ENCODE measurements around the gene CHPF. TPM values are rescaled to one million over a fixed set of nuclear protein-coding genes. Genes with fewer than 3 reads are reported as not detected.

CHPF gene
- total RNA-seq, 4 donors from 2014 or later = 36.0 to 66.0 (median 54.8) TPM

DNA sequence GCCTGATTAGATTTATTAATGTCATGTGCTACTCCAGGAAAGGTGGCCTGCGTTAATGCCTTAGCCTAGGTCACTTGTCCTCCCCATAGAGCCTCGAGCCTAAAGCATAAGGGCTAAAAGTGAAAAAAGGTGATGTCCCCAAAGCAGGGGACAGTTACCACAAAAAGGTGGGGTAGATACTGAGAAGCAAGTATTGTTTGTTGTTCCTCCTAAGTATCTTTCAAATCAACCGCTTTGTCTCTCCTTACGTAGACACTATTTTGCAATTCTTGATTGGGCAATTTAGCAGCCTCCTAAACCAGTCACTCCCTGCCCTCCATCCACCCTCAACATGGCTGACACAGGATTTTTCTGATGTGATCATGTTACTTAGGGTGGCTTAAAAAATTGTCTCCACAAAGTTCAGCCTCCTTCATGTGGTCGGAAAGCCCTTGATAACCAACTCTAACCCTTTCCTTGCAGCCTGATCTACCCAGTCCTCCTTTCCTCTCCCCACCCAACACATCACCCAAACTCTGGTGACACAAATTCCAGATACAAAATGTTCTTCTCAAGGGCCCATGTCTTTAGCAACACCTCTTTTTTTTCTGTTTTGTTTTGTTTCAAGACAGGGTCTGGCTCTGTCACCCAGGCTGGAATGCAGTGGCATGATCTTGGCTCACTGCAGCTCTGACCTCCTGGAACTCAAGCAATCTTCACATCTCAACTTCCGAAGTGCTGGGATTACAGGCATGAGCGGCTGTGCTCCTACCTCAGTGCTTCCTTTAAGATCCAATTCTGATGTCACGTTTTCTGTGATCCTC lies 35.4 kb upstream of the CHPF start:
- Histone ChIP-seq H3K9me3 (no peaks in the 10 kb centered on the region), H3K27ac (no peak overlapping the region), H3K4me1 (no peaks in the 10 kb centered on the region), H3K27me3 (peaks cover 54% of the 10 kb centered on the region), H3K36me3 (no peaks in the 10 kb centered on the region), H3K4me3 (no peak overlapping the region)
- ATAC-seq = peak; percentile 22
- TF ChIP-seq POLR2A (IDR thresholded peaks at IDR 0.05) = no peak
- TF ChIP-seq, protein P1, sequence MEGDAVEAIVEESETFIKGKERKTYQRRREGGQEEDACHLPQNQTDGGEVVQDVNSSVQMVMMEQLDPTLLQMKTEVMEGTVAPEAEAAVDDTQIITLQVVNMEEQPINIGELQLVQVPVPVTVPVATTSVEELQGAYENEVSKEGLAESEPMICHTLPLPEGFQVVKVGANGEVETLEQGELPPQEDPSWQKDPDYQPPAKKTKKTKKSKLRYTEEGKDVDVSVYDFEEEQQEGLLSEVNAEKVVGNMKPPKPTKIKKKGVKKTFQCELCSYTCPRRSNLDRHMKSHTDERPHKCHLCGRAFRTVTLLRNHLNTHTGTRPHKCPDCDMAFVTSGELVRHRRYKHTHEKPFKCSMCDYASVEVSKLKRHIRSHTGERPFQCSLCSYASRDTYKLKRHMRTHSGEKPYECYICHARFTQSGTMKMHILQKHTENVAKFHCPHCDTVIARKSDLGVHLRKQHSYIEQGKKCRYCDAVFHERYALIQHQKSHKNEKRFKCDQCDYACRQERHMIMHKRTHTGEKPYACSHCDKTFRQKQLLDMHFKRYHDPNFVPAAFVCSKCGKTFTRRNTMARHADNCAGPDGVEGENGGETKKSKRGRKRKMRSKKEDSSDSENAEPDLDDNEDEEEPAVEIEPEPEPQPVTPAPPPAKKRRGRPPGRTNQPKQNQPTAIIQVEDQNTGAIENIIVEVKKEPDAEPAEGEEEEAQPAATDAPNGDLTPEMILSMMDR (IDR thresholded peaks at IDR 0.05) = no peak
- no peak for TF ChIP-seq EP300 (IDR thresholded peaks at IDR 0.05)
- TF ChIP-seq POLR2AphosphoS5 (IDR thresholded peaks at IDR 0.05) = no peak
- 75 to 83% methylated on average over 5 to 8 of the region's 8 CpGs for WGBS, 2 donors (ENCODE audit: low coverage in 1 of 2)

DNA sequence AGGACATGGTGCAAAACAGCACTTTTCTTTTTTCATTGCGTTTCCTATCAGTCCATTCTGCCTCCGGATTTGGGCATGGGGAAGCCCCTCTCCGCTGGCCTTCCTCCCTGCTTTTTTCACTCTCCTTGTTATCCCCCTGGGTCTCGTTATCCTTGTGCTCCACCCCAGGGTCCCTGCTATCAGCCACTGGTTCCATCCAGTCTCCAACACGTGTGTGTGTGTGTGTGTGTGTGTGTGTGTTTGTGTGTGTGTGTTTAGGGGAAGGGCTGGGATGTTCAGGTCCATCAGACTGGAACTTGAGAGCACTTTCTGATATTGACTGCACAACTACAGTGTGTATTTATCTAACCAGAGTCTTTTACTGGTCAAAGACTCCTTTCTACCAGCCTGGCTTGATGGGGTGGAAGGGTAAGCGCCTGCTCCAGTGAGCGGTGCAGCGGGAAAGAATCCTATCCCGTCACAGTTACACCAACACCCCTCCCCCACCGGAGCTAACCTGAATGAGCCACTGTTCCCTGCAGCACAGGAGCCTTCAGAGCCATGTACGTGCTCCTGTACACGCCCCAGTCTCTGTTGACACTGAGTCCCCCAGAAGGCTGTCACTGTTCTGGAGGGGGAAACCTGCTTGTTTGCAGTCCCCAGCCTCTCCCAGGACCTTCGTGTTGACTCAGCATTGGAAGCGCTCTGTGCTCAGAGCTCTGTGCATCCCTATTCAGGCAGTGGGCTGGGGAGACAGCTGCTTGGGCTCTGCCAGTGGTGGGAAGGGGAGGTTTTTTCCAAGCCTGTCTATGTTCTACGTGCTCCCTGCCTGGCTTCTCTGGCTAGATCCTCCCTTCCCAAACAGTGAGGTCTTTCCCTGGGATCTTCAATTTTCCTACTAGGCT lies 33.1 kb upstream of the CHPF start:
- TF ChIP-seq, protein P1 (IDR thresholded peaks at IDR 0.05) = no peak
- TF ChIP-seq POLR2A (IDR thresholded peaks at IDR 0.05) = no peak
- TF ChIP-seq EP300 (IDR thresholded peaks at IDR 0.05) = no peak
- TF ChIP-seq POLR2AphosphoS5 (IDR thresholded peaks at IDR 0.05) = no peak
- H3K36me3 ChIP-seq = no peaks in the 10 kb centered on the region
- peaks cover 0 to 6% (median 0%) of the 10 kb centered on the region in 3 donors for H3K4me1 ChIP-seq
- H3K4me3 ChIP-seq = no peak overlapping the region
- no peak overlapping the region for H3K27ac ChIP-seq
- ATAC-seq = no peak
- 16 to 24% methylated on average over 6 to 10 of the region's 15 CpGs for WGBS, 2 donors (ENCODE audit: low coverage in 1 of 2)
- H3K9me3 ChIP-seq = no peaks in the 10 kb centered on the region
- peaks cover 52% of the 10 kb centered on the region for H3K27me3 ChIP-seq

DNA sequence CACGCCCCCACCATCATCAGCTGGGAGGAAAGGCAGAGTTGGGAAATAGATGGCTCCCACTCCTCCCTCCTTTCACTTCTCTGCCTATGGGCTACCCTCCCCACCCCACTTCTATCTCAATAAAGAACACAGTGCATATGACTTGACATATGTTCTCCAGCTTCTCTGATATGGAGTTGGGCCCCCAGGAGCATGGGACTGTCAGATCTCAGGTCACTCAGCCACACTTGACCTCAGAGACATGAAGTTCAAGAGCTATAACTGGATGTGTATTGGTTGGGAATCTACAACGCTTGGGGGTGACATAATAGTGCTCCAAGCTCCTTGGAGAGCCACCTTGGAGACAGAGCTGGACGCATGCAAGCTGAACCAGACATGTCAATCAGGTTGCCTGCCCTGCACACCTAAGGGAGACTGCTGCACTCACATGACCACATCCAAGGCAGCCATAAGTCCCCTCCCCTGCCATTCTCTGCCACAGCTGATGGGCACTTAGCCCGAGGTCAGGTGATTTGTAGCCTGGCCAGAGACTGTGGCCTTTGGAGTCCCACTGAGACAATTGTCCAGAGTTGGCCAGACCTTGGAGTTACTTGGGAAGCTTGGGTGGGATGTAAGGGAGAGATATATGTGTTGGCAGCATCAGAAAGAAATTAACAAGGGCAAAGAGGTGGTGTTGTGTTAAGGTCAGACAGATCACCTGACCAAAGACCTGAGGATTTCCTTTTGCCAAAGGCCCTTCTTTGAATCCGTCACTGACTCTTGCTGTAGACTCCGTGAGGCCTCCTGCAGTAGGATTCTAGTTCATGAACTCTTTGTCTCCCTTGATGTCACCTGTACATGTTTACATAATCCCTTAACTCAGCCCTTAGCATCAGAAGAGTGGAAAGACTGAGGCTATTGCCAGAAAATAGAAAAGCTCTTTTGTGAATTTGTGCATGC lies 32.2 kb upstream of the CHPF start:
- no peak overlapping the region for H3K27ac ChIP-seq
- peaks cover 46% of the 10 kb centered on the region for H3K27me3 ChIP-seq
- TF ChIP-seq EP300 (IDR thresholded peaks at IDR 0.05) (no peak), POLR2AphosphoS5 (IDR thresholded peaks at IDR 0.05) (no peak), POLR2A (IDR thresholded peaks at IDR 0.05) (no peak)
- TF ChIP-seq, protein P1 (IDR thresholded peaks at IDR 0.05) = no peak
- no peaks in the 10 kb centered on the region for H3K36me3 ChIP-seq
- 60 to 73% methylated on average over 1 to 2 of the region's 6 CpGs for whole genome bisulfite sequencing, 2 donors (ENCODE audit: low coverage in 1 of 2)
- H3K4me1 ChIP-seq = peaks cover 0 to 11% (median 0%) of the 10 kb centered on the region in 3 donors
- H3K9me3 ChIP-seq = no peaks in the 10 kb centered on the region
- ATAC-seq = no peak
- no peak overlapping the region for H3K4me3 ChIP-seq

DNA sequence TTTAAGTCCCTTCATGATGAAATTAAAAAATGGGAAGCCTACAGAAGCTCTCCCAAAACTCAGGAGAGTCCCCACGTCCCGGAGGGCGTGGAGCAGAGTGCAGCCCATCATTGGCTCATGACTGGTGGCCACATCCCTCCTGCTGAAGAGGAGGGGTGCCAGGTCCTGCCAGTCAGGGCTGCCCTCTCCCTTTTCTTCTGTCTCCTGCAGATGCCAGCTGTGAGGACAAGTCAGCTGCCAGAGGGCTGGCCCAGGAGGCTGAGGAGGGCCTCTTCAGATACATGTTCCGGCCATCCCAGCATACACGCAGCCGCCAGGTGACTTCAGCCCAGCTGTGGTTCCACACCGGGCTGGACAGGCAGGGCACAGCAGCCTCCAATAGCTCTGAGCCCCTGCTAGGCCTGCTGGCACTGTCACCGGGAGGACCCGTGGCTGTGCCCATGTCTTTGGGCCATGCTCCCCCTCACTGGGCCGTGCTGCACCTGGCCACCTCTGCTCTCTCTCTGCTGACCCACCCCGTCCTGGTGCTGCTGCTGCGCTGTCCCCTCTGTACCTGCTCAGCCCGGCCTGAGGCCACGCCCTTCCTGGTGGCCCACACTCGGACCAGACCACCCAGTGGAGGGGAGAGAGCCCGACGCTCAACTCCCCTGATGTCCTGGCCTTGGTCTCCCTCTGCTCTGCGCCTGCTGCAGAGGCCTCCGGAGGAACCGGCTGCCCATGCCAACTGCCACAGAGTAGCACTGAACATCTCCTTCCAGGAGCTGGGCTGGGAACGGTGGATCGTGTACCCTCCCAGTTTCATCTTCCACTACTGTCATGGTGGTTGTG lies 31.1 kb upstream of the CHPF start:
- no peak for ATAC-seq
- Histone ChIP-seq H3K4me1 (peaks cover 0 to 19% (median 0%) of the 10 kb centered on the region in 3 donors), H3K4me3 (no peak overlapping the region), H3K9me3 (no peaks in the 10 kb centered on the region), H3K36me3 (no peaks in the 10 kb centered on the region), H3K27ac (no peak overlapping the region), H3K27me3 (peaks cover 42% of the 10 kb centered on the region)
- TF ChIP-seq, protein P1 (IDR thresholded peaks at IDR 0.05) = no peak
- TF ChIP-seq EP300 (IDR thresholded peaks at IDR 0.05) (no peak), POLR2AphosphoS5 (IDR thresholded peaks at IDR 0.05) (no peak), POLR2A (IDR thresholded peaks at IDR 0.05) (no peak)
- 70 to 80% methylated on average over 2 of the region's 22 CpGs for WGBS, 2 donors (ENCODE audit: low coverage in 1 of 2)

All from gastroesophageal sphincter (tissue), 4 donors.